Keratinocyte (primary cell): ENCODE measurements around the gene OGT.

Experiments
- EZH2 ChIP-seq: IDR thresholded peaks from one replicate; pipeline ENCODE4 v1.6.1; 2012; ENCODE audit warnings: inconsistent platforms, mild to moderate bottlenecking, low read length, moderate library complexity
- TF ChIP-seq, protein P1 (sequence below), 3 experiments: IDR thresholded peaks in 1 of 3; conservative IDR thresholded peaks in 1 of 3; optimal IDR thresholded peaks in 1 of 3; 2 replicates in 2 of 3; 3 replicates in 1 of 3; pipeline versions ENCODE3 to v1.5.1; 2011; ENCODE audit warnings: low read length in 3 of 3, mild to moderate bottlenecking in 3 of 3, moderate library complexity in 2 of 3, control low read depth in 1 of 3, inconsistent platforms in 1 of 3; ENCODE audit not compliant: insufficient read depth in 2 of 3; ENCODE audit errors: extremely low read depth in 1 of 3

DNA sequence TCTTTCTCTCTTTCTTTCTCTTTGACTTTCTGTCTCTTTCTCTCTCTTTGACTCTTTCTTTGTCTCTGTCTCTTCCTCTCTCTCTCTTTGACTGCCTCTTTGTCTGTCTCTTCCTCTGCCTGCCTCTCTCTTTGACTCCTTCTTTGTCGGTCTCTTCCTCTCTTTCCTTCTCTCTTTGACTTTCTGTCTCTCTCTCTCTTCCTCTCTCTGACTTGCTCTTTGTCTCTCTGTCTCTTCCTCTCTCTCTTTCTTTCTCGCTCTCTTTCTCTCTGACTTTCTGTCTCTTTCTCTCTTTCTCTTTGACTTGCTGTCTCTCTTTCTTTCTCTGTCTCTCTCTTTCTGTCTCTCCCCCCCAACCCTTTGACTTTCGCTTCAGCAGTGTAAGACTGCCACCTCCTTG is 36.4 kb upstream of the OGT start:
- TF ChIP-seq, protein P1, sequence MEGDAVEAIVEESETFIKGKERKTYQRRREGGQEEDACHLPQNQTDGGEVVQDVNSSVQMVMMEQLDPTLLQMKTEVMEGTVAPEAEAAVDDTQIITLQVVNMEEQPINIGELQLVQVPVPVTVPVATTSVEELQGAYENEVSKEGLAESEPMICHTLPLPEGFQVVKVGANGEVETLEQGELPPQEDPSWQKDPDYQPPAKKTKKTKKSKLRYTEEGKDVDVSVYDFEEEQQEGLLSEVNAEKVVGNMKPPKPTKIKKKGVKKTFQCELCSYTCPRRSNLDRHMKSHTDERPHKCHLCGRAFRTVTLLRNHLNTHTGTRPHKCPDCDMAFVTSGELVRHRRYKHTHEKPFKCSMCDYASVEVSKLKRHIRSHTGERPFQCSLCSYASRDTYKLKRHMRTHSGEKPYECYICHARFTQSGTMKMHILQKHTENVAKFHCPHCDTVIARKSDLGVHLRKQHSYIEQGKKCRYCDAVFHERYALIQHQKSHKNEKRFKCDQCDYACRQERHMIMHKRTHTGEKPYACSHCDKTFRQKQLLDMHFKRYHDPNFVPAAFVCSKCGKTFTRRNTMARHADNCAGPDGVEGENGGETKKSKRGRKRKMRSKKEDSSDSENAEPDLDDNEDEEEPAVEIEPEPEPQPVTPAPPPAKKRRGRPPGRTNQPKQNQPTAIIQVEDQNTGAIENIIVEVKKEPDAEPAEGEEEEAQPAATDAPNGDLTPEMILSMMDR (optimal IDR thresholded peaks at IDR 0.05 in 1 of 3, IDR thresholded peaks at IDR 0.05 in 1 of 3, conservative IDR thresholded peaks at IDR 0.05 in 1 of 3; ENCODE audit: extremely low read depth in 1 of 3, insufficient read depth in 2 of 3, low read length in 3 of 3): no peak
- TF ChIP-seq EZH2: no peak
